Neuronal stem cell (in vitro differentiated cells): ENCODE data around the gene TAF9B.
"Not testable (repeated sequence)": the region's sequence is repeated elsewhere in the genome, so short reads cannot be mapped to it uniquely, and the experiment has no call there.

Source experiments
- DNase-seq: peaks from one replicate; pipeline ENCODE4 v3.0.0-alpha.2; 2013; ENCODE audit warnings: low spot score
- H2AFZ ChIP-seq: one replicate; pipeline ENCODE4 v1.6.1; 2013; ENCODE audit warnings: mild to moderate bottlenecking, low read length, inconsistent platforms
- H2AK5ac ChIP-seq: 2 replicates; pipeline ENCODE4 v1.6.1; 2013; ENCODE audit warnings: low read depth, mild to moderate bottlenecking, inconsistent platforms, low read length, moderate library complexity, mixed read lengths
- H2BK120ac ChIP-seq: 2 replicates; pipeline ENCODE4 v1.6.1; 2013; ENCODE audit warnings: low read depth, mild to moderate bottlenecking, inconsistent platforms, low read length, moderate library complexity, mixed read lengths
- H2BK12ac ChIP-seq: one replicate; pipeline ENCODE4 v1.6.1; 2013; ENCODE audit warnings: low read length, inconsistent platforms
- H2BK15ac ChIP-seq: 2 replicates; pipeline ENCODE4 v1.6.1; 2013; ENCODE audit warnings: mild to moderate bottlenecking, low read length, inconsistent platforms, mixed read lengths
- H2BK5ac ChIP-seq: one replicate; pipeline ENCODE4 v1.6.1; 2013; ENCODE audit warnings: inconsistent platforms, mild to moderate bottlenecking, low read length, moderate library complexity
- H3K14ac ChIP-seq: one replicate; pipeline ENCODE4 v1.6.1; 2013; ENCODE audit warnings: low read length, inconsistent platforms
- H3K18ac ChIP-seq: 2 replicates; pipeline ENCODE4 v1.6.1; 2013; ENCODE audit warnings: low read length, inconsistent platforms
- H3K23ac ChIP-seq: 2 replicates; pipeline ENCODE4 v1.6.1; 2013; ENCODE audit warnings: low read depth, mild to moderate bottlenecking, mixed read lengths, low read length, inconsistent platforms; ENCODE audit not compliant: poor library complexity
- H3K27ac ChIP-seq: replicated peaks from 3 replicates; pipeline ENCODE4 v1.5.1; 2013; ENCODE audit warnings: low read length, inconsistent platforms
- H3K27me3 ChIP-seq, 3 experiments: 2 replicates each; pipeline ENCODE4 v1.6.1; 2013; ENCODE audit warnings: low read length in 3 of 3, mild to moderate bottlenecking in 2 of 3, inconsistent platforms in 1 of 3, low read depth in 1 of 3, mixed read lengths in 1 of 3, moderate library complexity in 1 of 3; ENCODE audit not compliant: control insufficient read depth in 3 of 3, insufficient read depth in 3 of 3
- H3K36me3 ChIP-seq, 2 donors: replicated peaks in 1 of 2; 2 replicates each; pipeline ENCODE4 v1.6.1; 2013; ENCODE audit warnings: low read length in 2 of 2; ENCODE audit not compliant: control insufficient read depth in 2 of 2, insufficient read depth in 2 of 2
- H3K4ac ChIP-seq: 2 replicates; pipeline ENCODE4 v1.6.1; 2013; ENCODE audit warnings: inconsistent platforms, mild to moderate bottlenecking, low read length, moderate library complexity
- H3K4me1 ChIP-seq, 2 donors: 1 replicate in 1 of 2; 2 replicates in 1 of 2; pipeline ENCODE4 v1.6.1; 2013; ENCODE audit warnings: low read length in 2 of 2, low read depth in 1 of 2; ENCODE audit not compliant: control insufficient read depth in 2 of 2, insufficient read depth in 1 of 2
- H3K4me2 ChIP-seq: one replicate; pipeline ENCODE4 v1.6.1; 2013; ENCODE audit warnings: mild to moderate bottlenecking, low read length, inconsistent platforms; ENCODE audit not compliant: insufficient read depth, poor library complexity, severe bottlenecking
- H3K4me3 ChIP-seq, 2 donors: 2 replicates each; pipeline ENCODE4 v1.5.1; 2013; ENCODE audit warnings: low read length in 2 of 2, mild to moderate bottlenecking in 2 of 2, inconsistent platforms in 1 of 2, moderate library complexity in 1 of 2
- H3K79me1 ChIP-seq: one replicate; pipeline ENCODE4 v1.6.1; 2013; ENCODE audit warnings: low read depth, mild to moderate bottlenecking, inconsistent platforms, low read length, moderate library complexity
- H3K9ac ChIP-seq: one replicate; pipeline ENCODE4 v1.6.1; 2013; ENCODE audit warnings: mild to moderate bottlenecking, low read depth, low read length, inconsistent platforms; ENCODE audit not compliant: poor library complexity
- H3K9me3 ChIP-seq, 2 donors: replicated peaks in 1 of 2; 2 replicates each; pipeline versions ENCODE3 to v1.6.1; 2013; ENCODE audit warnings: low read length in 2 of 2, mild to moderate bottlenecking in 2 of 2, inconsistent platforms in 1 of 2, low read depth in 1 of 2, mixed read lengths in 1 of 2, moderate library complexity in 1 of 2; ENCODE audit not compliant: control insufficient read depth in 2 of 2, insufficient read depth in 1 of 2
- H4K8ac ChIP-seq: one replicate; pipeline ENCODE4 v1.6.1; 2013; ENCODE audit warnings: low read depth, mild to moderate bottlenecking, inconsistent platforms, low read length, moderate library complexity
- H4K91ac ChIP-seq: one replicate; pipeline ENCODE4 v1.6.1; 2013; ENCODE audit warnings: low read length, low read depth, mild to moderate bottlenecking, inconsistent platforms; ENCODE audit not compliant: poor library complexity
- WGBS, 2 donors: extraction: QIAGEN DNeasy Blood & Tissue Kit; methylation state at CpG; one replicate each; pipeline ENCODE4 v1.1.7; 2013; ENCODE audit warnings: missing lambda C conversion rate in 2 of 2, mixed read lengths in 1 of 2; ENCODE audit not compliant: insufficient read length in 2 of 2, insufficient replicate concordance in 1 of 2; ENCODE audit errors: extremely low coverage in 2 of 2; 5-methylcytosine and 5-hydroxymethylcytosine counted together

Gene TAF9B

GRCh38 chrX:78131117-78131516 lies 8.3 kb downstream of the TAF9B start:
- H3K36me3 ChIP-seq = peaks cover 2 to 87% of the 10 kb centered on the region in 2 donors
- H3K23ac ChIP-seq = no peak overlapping the region
- WGBS, 2 donors = no CpG with 5 or more reads among the region's 1 CpG
- H3K4me1 ChIP-seq = no peaks in the 10 kb centered on the region
- H3K9me3 ChIP-seq = no peaks in the 10 kb centered on the region
- H2AFZ ChIP-seq = no peak overlapping the region
- no peak overlapping the region for H3K18ac ChIP-seq
- no peak overlapping the region for H2BK15ac ChIP-seq
- no peak overlapping the region for H2BK120ac ChIP-seq
- no peak overlapping the region for H3K4me2 ChIP-seq
- no peaks in the 10 kb centered on the region for H3K79me1 ChIP-seq
- no peak overlapping the region for H4K91ac ChIP-seq
- H4K8ac ChIP-seq = no peak overlapping the region
- DNase-seq = no peak
- H2AK5ac ChIP-seq = no peak overlapping the region
- no peak overlapping the region for H3K9ac ChIP-seq
- H2BK5ac ChIP-seq = no peak overlapping the region
- no peak overlapping the region for H3K4ac ChIP-seq
- H3K27me3 ChIP-seq = no peaks in the 10 kb centered on the region
- H3K27ac ChIP-seq = no peak overlapping the region
- H2BK12ac ChIP-seq = no peak overlapping the region
- no peak overlapping the region for H3K14ac ChIP-seq
- H3K4me3 ChIP-seq = no peak overlapping the region

GRCh38 chrX:78130396-78130795 lies 9.1 kb downstream of the TAF9B start:
- Histone ChIP-seq H3K79me1 (no peaks in the 10 kb centered on the region), H2BK120ac (no peak overlapping the region), H3K4ac (no peak overlapping the region), H2BK5ac (no peak overlapping the region), H4K91ac (no peak overlapping the region), H2BK15ac (no peak overlapping the region), H3K4me3 (no peak overlapping the region), H3K36me3 (peaks cover 4 to 88% of the 10 kb centered on the region in 2 donors), H3K4me2 (no peak overlapping the region), H2BK12ac (no peak overlapping the region), H2AK5ac (no peak overlapping the region), H3K27me3 (no peaks in the 10 kb centered on the region), H3K9me3 (no peaks in the 10 kb centered on the region), H3K9ac (no peak overlapping the region), H4K8ac (no peak overlapping the region), H2AFZ (no peak overlapping the region), H3K18ac (no peak overlapping the region), H3K4me1 (no peaks in the 10 kb centered on the region), H3K14ac (no peak overlapping the region), H3K27ac (no peak overlapping the region), H3K23ac (no peak overlapping the region)
- no peak for DNase-seq
- no CpG with 5 or more reads among the region's 1 CpG for WGBS, 2 donors

GRCh38 chrX:78129714-78130113 lies 9.7 kb downstream of the TAF9B start:
- Histone ChIP-seq H3K27ac (no peak overlapping the region), H3K9me3 (no peaks in the 10 kb centered on the region), H4K8ac (no peak overlapping the region), H3K18ac (no peak overlapping the region), H3K14ac (no peak overlapping the region), H3K4me1 (no peaks in the 10 kb centered on the region), H3K4me3 (no peak overlapping the region), H3K79me1 (no peaks in the 10 kb centered on the region), H3K4ac (no peak overlapping the region), H2BK15ac (no peak overlapping the region), H4K91ac (no peak overlapping the region), H3K27me3 (no peaks in the 10 kb centered on the region), H2AK5ac (no peak overlapping the region), H2BK5ac (no peak overlapping the region), H3K36me3 (peaks cover 6 to 92% of the 10 kb centered on the region in 2 donors), H3K9ac (no peak overlapping the region), H2BK120ac (no peak overlapping the region), H2AFZ (no peak overlapping the region), H2BK12ac (no peak overlapping the region), H3K4me2 (no peak overlapping the region), H3K23ac (no peak overlapping the region)
- DNase-seq = no peak

GRCh38 chrX:78125781-78126180 lies 13.7 kb downstream of the TAF9B start:
- H3K4me2 ChIP-seq, H3K27me3 ChIP-seq, H2BK120ac ChIP-seq, H3K18ac ChIP-seq, H3K9ac ChIP-seq, H4K8ac ChIP-seq, H2AK5ac ChIP-seq, H3K4me3 ChIP-seq, H4K91ac ChIP-seq, H2BK5ac ChIP-seq, H3K4ac ChIP-seq, H3K27ac ChIP-seq, H2AFZ ChIP-seq, H3K4me1 ChIP-seq, H3K79me1 ChIP-seq, DNase-seq, H2BK15ac ChIP-seq, H2BK12ac ChIP-seq, H3K23ac ChIP-seq, H3K9me3 ChIP-seq, H3K14ac ChIP-seq: not testable (repeated sequence)
- peaks cover 7 to 93% of the 10 kb centered on the region in 2 donors for H3K36me3 ChIP-seq
